Measurements from ENCODE around the gene OR52D1. TPM values are rescaled to one million over a fixed set of nuclear protein-coding genes. Genes with fewer than 3 reads are reported as not detected.

OR52D1 gene
- total RNA-seq, 2 experiments from 2014 or later = not detected

GRCh38 chr11:5536482-5536881 lies 48.0 kb downstream of the OR52D1 start:
- Mint-ChIP-seq H3K4me3 (no peak overlapping the region), H3K27me3 (no peaks in the 10 kb centered on the region), H3K27ac (no peak overlapping the region), H3K9me3 (peaks cover 3% of the 10 kb centered on the region), H3K36me3 (ENCODE audit: low read depth) (no peaks in the 10 kb centered on the region), H3K4me1 (ENCODE audit: low read depth) (no peaks in the 10 kb centered on the region)
- DNase-seq = no peak
- ChIA-PET CTCF (interaction anchor here (1.3 kb wide), 1 partner anchor 10 kb away, joined by 4 read pairs; no protein-coding TSS in a partner anchor), POLR2A (no interaction called here)
- ATAC-seq = no peak
- intact Hi-C loops (cut with micrococcal nuclease) = no loop called here
- no peak for TF ChIP-seq CTCF (IDR thresholded peaks at IDR 0.05)

Other genes with a start within 250 kb of the OR52D1 start
- gene HBG1, start 238.8 kb upstream of the OR52D1 start, total RNA-seq = not detected
- gene HBG2, start 233.9 kb upstream of the OR52D1 start, total RNA-seq = not detected
- not detected for gene HBE1, start 218.7 kb upstream of the OR52D1 start, total RNA-seq
- gene OR51B4, start 186.7 kb upstream of the OR52D1 start, total RNA-seq = not detected
- not detected for gene OR51B2, start 164.4 kb upstream of the OR52D1 start, total RNA-seq
- gene OR51B5, start 145.2 kb upstream of the OR52D1 start, total RNA-seq = not detected
- gene OR51B6, start 137.2 kb upstream of the OR52D1 start, total RNA-seq = not detected
- not detected for gene OR51M1, start 104.9 kb upstream of the OR52D1 start, total RNA-seq
- not detected for gene OR51Q1, start 66.6 kb upstream of the OR52D1 start, total RNA-seq
- not detected for gene OR51I1, start 47.2 kb upstream of the OR52D1 start, total RNA-seq
- not detected for gene OR51I2, start 39.4 kb upstream of the OR52D1 start, total RNA-seq
- not detected for gene UBQLN3, start 21.3 kb downstream of the OR52D1 start, total RNA-seq
- under 1 TPM in 1 of 2 experiments, not detected in 1; 0.25 TPM for gene UBQLNL, start 28.0 kb downstream of the OR52D1 start, total RNA-seq
- not detected for gene OR52H1, start 59.9 kb downstream of the OR52D1 start, total RNA-seq
- gene OR52B6, start 92.2 kb downstream of the OR52D1 start, total RNA-seq = not detected
- under 1 TPM; 0.32 to 0.47 TPM for gene TRIM6, start 108.0 kb downstream of the OR52D1 start, total RNA-seq
- 1 to 10 TPM; 8.5 to 9.3 TPM for gene TRIM34, start 136.3 kb downstream of the OR52D1 start, total RNA-seq
- 10 to 100 TPM; 21.5 TPM for gene TRIM5, start 196.4 kb downstream of the OR52D1 start, total RNA-seq
- 100 to 1,000 TPM; 138 to 149 TPM for gene TRIM22, start 201.1 kb downstream of the OR52D1 start, total RNA-seq
- gene OR56B1, start 247.8 kb downstream of the OR52D1 start, total RNA-seq = under 1 TPM in 1 of 2 experiments, not detected in 1; 0.25 TPM

All from activated CD8-positive, alpha-beta T cell treated with anti-CD3 and anti-CD28 coated beads for 36 hours (primary cell).